Hepatocyte (in vitro differentiated cells): Measurements from ENCODE around the gene NRSN2. TPM values are rescaled to one million over a fixed set of nuclear protein-coding genes. Genes with fewer than 3 reads are reported as not detected.

Experiments
- DNase-seq: peaks from one replicate; pipeline ENCODE4 v3.0.0-alpha.2; 2016; ENCODE audit warnings: low spot score
- H2AFZ ChIP-seq: fragments of 200-600 bp; sonication (generic); 2 replicates; pipeline ENCODE4 v1.6.0; 2016; ENCODE audit warnings: antibody characterized with exemption, mild to moderate bottlenecking
- H3K27ac ChIP-seq: fragments of 200-600 bp; sonication (generic); 2 replicates; pipeline ENCODE4 v1.5.1; 2016; ENCODE audit warnings: mild to moderate bottlenecking
- H3K27me3 ChIP-seq: fragments of 200-600 bp; sonication (generic); 2 replicates; pipeline ENCODE4 v1.6.1; 2016
- H3K36me3 ChIP-seq: fragments of 200-600 bp; sonication (generic); replicated peaks from 2 replicates; pipeline ENCODE4 v1.5.1; 2016; ENCODE audit warnings: low read depth; ENCODE audit not compliant: insufficient read depth
- H3K4me1 ChIP-seq: fragments of 200-600 bp; sonication (generic); 2 replicates; pipeline ENCODE4 v1.5.1; 2016; ENCODE audit warnings: mild to moderate bottlenecking, moderate library complexity; ENCODE audit not compliant: insufficient read depth
- H3K4me2 ChIP-seq: fragments of 200-600 bp; sonication (generic); 2 replicates; pipeline ENCODE4 v1.6.0; 2016
- H3K4me3 ChIP-seq: fragments of 200-600 bp; sonication (generic); 2 replicates; pipeline ENCODE4 v1.5.1; 2016; ENCODE audit warnings: mild to moderate bottlenecking
- H3K79me2 ChIP-seq: fragments of 200-600 bp; sonication (generic); 2 replicates; pipeline ENCODE4 v1.6.0; 2017; ENCODE audit warnings: mild to moderate bottlenecking
- H3K9me2 ChIP-seq: fragments of 200-600 bp; sonication (generic); replicated peaks from 2 replicates; pipeline ENCODE4 v1.6.0; 2017; ENCODE audit warnings: mild to moderate bottlenecking; ENCODE audit not compliant: insufficient read depth
- H3K9me3 ChIP-seq: fragments of 200-600 bp; sonication (generic); 2 replicates; pipeline ENCODE4 v1.5.1; 2016; ENCODE audit warnings: low read depth, mild to moderate bottlenecking
- H4K20me1 ChIP-seq: fragments of 200-600 bp; sonication (generic); 2 replicates; pipeline ENCODE4 v1.6.0; 2016; ENCODE audit warnings: mild to moderate bottlenecking; ENCODE audit not compliant: insufficient read depth, poor library complexity, severe bottlenecking
- CTCF ChIP-seq: fragments of 200-600 bp; sonication (generic); IDR thresholded peaks from 2 replicates; pipeline ENCODE4 v1.5.1; 2016; ENCODE audit warnings: antibody characterized with exemption, mild to moderate bottlenecking; ENCODE audit not compliant: poor library complexity
- EZH2 ChIP-seq: fragments of 200-600 bp; sonication (generic); IDR thresholded peaks from 2 replicates; pipeline ENCODE4 v1.6.1; 2016; ENCODE audit warnings: antibody characterized with exemption, mild to moderate bottlenecking, borderline replicate concordance
- EZH2phosphoT487 ChIP-seq: fragments of 200-600 bp; sonication (generic); IDR thresholded peaks from one replicate; pipeline ENCODE4 v1.6.1; 2018; ENCODE audit warnings: antibody characterized with exemption, mild to moderate bottlenecking, low read depth, moderate library complexity; ENCODE audit not compliant: unreplicated experiment, severe bottlenecking
- WGBS: methylation state at CpG from one replicate; pipeline ENCODE4 v1.1.6; 2016; ENCODE audit warnings: low lambda C conversion rate; ENCODE audit errors: missing lambda C conversion rate; 5-methylcytosine and 5-hydroxymethylcytosine counted together
- polyA plus RNA-seq: library from polyadenylated mRNA; unstranded; fragments of >200 nt; fragmentation: Nextera tagmentation; extraction: Ambion mirVana; gene quantifications from 2 replicates; pipeline ENCODE4 v1.2.1, GENCODE V29; 2016
- total RNA-seq: library from RNA; depleted of rRNA; stranded (reverse); fragments of >200 nt; gene quantifications from 2 replicates; pipeline ENCODE4 v1.2.3, GENCODE V29; 2014

The NRSN2 gene
- total and polyA plus RNA-seq, 2 experiments from 2014 or later, result 29.8 to 68.1 TPM

GRCh38 chr20:310645-311044 lies 36.3 kb upstream of the NRSN2 start:
- H3K9me3 ChIP-seq, result no peaks in the 10 kb centered on the region
- no peak overlapping the region for H3K4me3 ChIP-seq
- H3K4me2 ChIP-seq, result peak overlapping the region; percentile 70
- H3K36me3 ChIP-seq, result no peaks in the 10 kb centered on the region
- DNase-seq, result no peak
- peaks cover 4% of the 10 kb centered on the region for H3K79me2 ChIP-seq
- WGBS, result 7% methylated on average over 7 of the region's 7 CpGs
- no peak for TF ChIP-seq CTCF
- no peak for TF ChIP-seq EZH2phosphoT487
- TF ChIP-seq EZH2, result no peak
- peaks cover 11% of the 10 kb centered on the region for H3K4me1 ChIP-seq
- H2AFZ ChIP-seq, result peak overlapping the region; percentile 20
- peak overlapping the region; percentile 31 for H3K27ac ChIP-seq
- H3K27me3 ChIP-seq, result no peaks in the 10 kb centered on the region
- no peaks in the 10 kb centered on the region for H3K9me2 ChIP-seq
- H4K20me1 ChIP-seq, result no peaks in the 10 kb centered on the region

DNA sequence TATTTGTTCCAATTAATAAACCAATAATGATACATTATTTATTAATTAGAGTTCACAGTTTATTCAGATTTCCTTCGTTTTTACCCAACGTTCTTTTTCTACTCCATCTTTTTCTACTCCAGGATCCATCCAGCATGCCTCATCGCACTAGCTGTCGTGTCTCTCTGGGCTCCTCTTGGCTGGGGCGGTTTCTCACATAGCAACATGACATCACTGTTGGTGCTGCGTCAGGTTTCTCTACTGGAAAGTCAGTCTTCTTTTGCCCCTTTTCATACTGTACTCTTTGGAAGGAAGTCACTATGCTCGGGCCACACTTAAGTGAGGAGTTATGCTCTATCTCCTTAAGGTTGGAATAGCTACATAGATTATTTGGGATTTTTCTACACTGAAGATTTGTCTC lies 35.3 kb upstream of the NRSN2 start:
- H2AFZ ChIP-seq, result no peak overlapping the region
- H3K9me3 ChIP-seq, result no peaks in the 10 kb centered on the region
- TF ChIP-seq CTCF, result no peak
- TF ChIP-seq EZH2, result no peak
- no peak for TF ChIP-seq EZH2phosphoT487
- WGBS, result 90% methylated on average over 7 of the region's 7 CpGs
- peaks cover 11% of the 10 kb centered on the region for H3K4me1 ChIP-seq
- H3K79me2 ChIP-seq, result peaks cover 4% of the 10 kb centered on the region
- no peak for DNase-seq
- H3K27me3 ChIP-seq, result no peaks in the 10 kb centered on the region
- H3K4me2 ChIP-seq, result no peak overlapping the region
- peak overlapping the region; percentile 14 for H3K27ac ChIP-seq
- H3K4me3 ChIP-seq, result no peak overlapping the region
- no peaks in the 10 kb centered on the region for H4K20me1 ChIP-seq
- no peaks in the 10 kb centered on the region for H3K36me3 ChIP-seq
- H3K9me2 ChIP-seq, result no peaks in the 10 kb centered on the region

- WGBS, result 97% methylated on average over 6 of the region's 8 CpGs
- H3K4me1 ChIP-seq, result peaks cover 11% of the 10 kb centered on the region
- no peak overlapping the region for H3K4me2 ChIP-seq
- no peaks in the 10 kb centered on the region for H3K9me2 ChIP-seq
- no peak for DNase-seq
- no peak overlapping the region for H2AFZ ChIP-seq
- no peaks in the 10 kb centered on the region for H3K27me3 ChIP-seq
- H3K9me3 ChIP-seq, result no peaks in the 10 kb centered on the region
- TF ChIP-seq EZH2 (no peak), CTCF (no peak), EZH2phosphoT487 (no peak)
- no peak overlapping the region for H3K27ac ChIP-seq
- no peak overlapping the region for H3K4me3 ChIP-seq
- no peaks in the 10 kb centered on the region for H4K20me1 ChIP-seq
- H3K79me2 ChIP-seq, result peaks cover 4% of the 10 kb centered on the region
- no peaks in the 10 kb centered on the region for H3K36me3 ChIP-seq
Observed at GRCh38 chr20:312067-312466, 34.8 kb upstream of the NRSN2 start.

GRCh38 chr20:312866-313265 lies 34.0 kb upstream of the NRSN2 start:
- H3K79me2 ChIP-seq, result no peaks in the 10 kb centered on the region
- H3K4me1 ChIP-seq, result peaks cover 11% of the 10 kb centered on the region
- DNase-seq, result no peak
- H2AFZ ChIP-seq, result no peak overlapping the region
- H4K20me1 ChIP-seq, result no peaks in the 10 kb centered on the region
- TF ChIP-seq CTCF (no peak), EZH2 (no peak), EZH2phosphoT487 (no peak)
- no peaks in the 10 kb centered on the region for H3K9me3 ChIP-seq
- 59% methylated on average over 1 of the region's 1 CpG for WGBS
- H3K4me2 ChIP-seq, result no peak overlapping the region
- no peaks in the 10 kb centered on the region for H3K27me3 ChIP-seq
- H3K36me3 ChIP-seq, result no peaks in the 10 kb centered on the region
- H3K9me2 ChIP-seq, result no peaks in the 10 kb centered on the region
- H3K27ac ChIP-seq, result no peak overlapping the region
- H3K4me3 ChIP-seq, result no peak overlapping the region
